EL (cell line): ENCODE results near the gene SZT2.
A peak's percentile ranks its signal among the peaks of the same experiment; 100 is the strongest.
"Not testable (repeated sequence)": the region's sequence is repeated elsewhere in the genome, so short reads cannot be mapped to it uniquely, and the experiment has no call there.

Experiments
- DNase-seq: peaks from one replicate; pipeline ENCODE4 v3.0.0-alpha.2; 2016

The SZT2 gene

DNA sequence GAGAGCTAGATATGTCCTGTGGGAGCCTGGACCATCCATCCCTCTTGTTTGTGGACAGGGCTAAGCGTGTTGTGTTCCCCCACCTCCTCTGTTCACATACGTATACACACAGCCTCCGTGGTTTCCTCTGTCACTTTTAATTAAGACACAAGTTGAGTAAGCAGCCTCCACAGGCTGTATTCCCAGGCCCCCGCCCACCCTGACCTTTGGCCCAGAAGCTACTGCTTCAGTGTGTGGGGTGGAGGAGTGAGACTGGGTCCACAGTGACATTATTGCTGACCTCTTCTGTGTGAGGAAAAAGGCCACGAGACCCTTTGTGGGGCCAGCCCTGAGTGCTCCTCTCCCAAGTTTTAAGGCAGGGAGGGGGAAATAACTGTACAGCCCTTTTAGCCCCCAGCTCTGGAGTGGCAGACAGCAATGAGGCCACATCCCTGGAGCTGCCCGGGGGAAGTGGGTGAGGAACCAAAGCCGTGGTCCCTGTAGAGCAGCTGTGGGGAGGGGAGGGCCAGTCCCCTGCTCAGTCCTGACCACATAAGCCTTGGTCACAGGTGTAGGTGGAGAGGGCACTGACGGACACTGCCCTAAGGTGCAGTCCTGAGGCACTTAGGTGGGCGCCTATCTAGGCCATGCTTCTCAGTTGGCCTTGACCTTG, 26.3 kb upstream of the SZT2 start:
- peak; percentile 49 for DNase-seq

DNA sequence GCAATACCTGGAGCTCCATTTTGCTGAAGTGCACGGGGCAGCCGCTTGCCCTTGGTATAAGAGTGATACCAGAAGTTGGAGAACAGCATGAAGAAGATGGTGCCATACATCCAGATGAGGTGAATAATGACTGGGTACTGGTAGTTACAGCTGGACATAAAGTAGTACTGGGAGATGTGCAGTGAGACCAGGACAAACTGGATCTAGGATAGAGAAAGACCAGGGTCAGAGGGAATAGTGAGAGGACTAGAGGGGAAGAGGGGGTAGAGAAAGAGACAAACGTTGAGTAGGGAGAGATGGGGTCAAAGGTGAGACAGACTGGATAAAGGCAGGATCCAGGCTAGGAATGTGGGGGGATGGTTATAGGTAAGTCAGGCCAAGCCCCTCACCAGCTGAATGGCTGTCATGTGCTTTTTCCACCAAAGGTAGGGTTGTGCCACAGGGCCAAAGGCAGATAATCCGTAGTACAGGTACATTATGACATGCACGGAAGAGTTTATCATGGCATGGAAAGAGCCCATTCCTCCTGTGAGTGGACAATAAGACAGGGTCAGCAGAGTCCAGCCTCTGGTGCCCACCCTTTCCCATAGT, 25.7 kb upstream of the SZT2 start:
- DNase-seq = no peak

DNA sequence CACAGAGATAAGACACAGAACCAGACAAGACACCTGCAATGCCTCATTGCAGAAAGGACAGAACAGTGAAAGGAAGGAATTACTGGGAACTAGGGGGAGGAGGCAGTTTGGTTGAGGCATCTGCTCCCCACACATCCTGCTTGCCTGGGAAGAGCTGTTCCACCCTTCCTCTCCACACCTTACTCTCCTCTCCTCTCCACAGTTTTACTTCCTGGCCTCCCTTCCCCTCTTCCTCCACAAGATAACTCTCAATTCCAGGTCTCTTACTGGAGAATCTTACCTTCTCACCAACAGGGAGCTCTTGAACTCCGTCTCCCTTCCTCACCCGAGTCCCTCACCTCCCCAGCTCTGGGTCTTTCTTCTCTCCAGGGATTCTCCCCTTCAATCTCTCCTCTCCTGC, 24.0 kb upstream of the SZT2 start:
- no peak for DNase-seq

DNA sequence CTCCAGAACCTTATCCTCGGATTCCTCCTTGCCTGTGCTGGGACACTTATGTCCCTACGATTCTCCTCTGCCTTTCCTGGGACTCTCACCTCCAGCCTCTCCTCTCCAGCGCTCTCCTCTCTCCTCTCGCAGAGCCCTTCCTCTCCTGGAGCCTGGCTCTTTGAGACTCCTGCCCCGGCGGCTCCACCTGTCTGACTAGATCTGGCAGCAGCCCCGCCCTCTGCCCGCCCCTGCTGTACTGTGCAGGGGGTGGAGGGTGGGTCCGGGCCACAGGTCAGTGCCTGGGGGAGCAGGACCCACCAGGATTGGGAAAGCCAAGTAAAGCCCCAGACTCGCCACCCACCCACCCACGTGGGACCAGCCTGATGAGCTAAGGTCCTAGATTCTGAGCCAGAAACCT, 23.5 kb upstream of the SZT2 start:
- DNase-seq = no peak

DNA sequence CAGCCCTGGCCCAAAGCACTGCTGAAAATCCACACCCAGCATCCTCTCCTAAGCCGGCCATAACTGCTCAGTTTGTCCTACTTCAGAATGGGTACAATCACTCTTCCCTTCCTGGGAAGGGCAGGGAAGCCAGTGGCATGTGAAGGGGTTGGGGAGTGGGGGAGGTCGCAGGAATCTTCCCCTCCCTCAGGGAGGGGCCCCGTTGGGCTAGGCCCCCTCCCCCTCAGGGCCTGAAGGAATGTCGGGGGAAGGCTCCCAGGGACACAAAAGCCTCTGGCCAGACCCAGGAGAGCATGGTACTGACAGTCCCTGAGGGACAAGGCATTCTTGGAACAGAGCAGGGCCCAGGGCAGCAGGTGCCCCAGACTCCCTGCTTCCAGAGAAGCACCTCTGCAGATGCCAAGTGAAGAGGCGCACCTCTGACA, 23.1 kb upstream of the SZT2 start:
- DNase-seq = no peak

DNA sequence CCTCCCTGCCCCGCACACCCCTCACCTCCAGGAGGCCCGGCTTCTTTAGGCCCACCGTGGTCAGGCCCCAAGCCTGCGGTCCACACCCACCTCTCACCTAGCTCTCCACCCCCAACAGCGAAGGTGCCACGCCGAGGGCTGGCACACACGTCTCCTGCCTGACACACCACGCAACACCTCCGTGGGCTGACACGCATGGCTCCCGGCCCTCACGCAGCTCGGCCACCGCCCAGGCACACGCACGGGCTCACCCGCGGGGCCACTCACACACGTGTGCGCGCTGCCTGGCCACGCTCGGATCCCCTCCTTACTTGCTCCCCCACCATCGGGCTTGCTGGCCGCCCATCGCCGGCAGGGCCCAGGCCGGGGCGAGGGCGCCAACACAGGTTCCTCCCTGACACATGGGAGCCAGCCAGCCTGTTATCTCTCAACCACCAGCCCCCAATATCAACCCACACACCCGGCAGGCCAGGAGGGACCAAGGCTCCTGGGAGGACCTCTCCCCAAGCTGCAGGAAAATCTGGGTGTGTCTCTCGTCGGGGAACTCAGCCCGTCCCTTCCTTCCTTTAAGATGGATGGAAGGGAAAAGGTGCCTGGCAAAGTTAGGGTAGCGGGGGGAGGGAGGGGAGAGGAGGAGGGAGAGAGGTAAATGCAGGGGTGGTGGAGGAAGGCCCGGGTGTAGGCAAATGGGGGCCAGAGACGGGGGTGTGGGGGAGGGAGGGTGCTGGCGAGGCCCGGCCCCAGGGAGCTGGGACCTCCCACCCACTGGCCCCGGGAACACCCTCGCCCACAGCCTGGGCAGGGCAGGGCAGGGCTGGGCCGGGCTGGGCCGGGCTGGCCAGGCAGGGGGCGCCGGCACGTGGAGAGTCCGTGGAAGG, 22.4 kb upstream of the SZT2 start:
- no peak for DNase-seq

DNA sequence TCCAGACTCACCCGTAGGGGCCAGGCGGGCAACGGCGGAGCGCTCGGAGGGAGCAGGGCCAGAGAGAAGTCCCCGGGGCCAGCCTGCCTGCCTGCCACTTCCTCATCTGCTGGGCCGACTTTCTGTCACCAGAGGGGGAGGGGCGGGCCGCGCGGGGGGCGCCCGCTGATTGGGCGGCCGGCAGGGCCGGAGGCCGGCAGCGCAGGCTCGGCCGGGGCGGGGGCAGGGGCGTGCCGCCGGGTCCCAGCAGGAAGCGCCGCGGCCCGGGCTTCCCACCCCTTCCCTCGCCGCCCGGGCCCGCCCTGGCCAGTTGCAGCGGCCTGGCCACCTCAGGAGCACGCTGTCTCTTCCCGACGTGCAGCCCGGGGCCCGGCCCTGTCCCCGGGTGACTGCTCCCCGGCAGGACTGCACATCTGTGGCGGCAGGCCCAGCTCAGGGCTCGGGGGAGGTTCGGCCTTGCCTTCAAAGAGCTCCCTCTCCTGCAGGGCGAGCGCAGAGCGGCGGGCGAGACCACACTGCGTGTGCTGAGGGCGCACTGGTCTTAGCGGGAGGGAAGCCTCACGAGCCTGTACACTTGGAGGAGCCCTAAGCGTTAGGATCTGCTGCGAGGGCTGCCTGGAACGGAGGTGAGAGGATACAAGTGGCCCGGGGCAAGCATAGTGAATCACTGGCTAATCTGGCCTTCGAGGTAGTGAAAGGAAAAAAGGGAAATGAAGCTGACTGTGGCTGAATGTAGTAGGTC, 21.6 kb upstream of the SZT2 start, which contains the start of gene ELOVL1:
Gene ELOVL1 (minus strand): TSS at position 108 of the 742 bp plus-strand sequence. CDS start 2,402 bp downstream, outside the sequence.
- peak; percentile 92 for DNase-seq

DNA sequence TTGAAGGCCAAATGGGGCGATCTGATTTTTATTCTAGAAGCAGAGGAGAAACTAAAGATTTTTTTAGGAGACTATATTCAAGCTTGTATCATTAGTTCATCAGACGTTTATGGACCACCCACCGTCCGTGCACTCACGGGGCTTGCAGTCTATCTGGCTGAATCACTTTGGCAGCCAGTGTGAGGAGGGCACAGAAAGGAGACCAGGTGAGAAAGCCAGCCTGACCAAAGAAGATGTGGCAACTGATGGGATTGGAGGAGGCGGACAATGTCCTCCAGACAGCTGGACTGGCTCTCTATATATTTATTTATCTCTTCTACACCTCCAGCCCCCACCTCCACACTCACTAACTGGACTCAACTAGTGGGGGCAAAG, 21.1 kb upstream of the SZT2 start:
- no peak for DNase-seq

DNA sequence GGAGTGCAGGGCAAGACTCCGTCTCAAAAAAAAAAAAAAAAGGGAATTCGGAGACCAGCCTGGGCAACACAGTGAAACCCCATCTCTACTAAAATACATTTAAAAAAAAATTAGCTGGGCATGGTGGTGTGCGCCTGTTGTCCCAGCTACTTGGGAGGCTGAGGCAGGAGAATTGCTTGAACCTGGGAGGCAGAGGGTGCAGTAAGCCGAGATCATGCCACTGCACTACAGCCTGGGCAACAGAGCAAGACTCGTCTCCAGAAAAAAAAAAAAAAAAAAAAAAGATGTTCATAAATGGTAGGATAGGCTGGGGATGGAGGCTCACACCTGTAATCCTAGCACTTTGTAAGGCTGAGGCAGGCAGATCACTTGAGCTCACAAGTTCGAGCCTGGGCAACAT, 19.9 kb upstream of the SZT2 start:
- not testable (repeated sequence) for DNase-seq

DNA sequence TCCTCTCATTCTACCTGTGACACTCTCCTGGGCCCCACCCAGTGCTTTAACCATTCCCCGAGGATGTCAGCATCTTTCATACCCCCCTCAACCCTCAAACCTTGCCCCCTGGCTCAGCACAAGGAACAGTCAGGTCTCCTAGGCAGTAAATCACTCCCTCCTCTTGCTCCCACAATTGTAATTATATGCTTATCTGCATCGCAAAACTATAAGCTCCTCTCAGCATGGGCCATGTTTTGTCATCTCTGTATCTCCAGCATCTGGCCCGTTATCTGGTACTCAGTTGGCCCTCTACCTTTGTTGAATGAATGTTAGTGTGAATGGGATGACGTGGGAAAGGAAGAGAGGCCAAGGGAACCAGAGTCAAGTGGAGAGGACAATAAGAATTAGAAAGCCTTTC, 19.1 kb upstream of the SZT2 start:
- no peak for DNase-seq

DNA sequence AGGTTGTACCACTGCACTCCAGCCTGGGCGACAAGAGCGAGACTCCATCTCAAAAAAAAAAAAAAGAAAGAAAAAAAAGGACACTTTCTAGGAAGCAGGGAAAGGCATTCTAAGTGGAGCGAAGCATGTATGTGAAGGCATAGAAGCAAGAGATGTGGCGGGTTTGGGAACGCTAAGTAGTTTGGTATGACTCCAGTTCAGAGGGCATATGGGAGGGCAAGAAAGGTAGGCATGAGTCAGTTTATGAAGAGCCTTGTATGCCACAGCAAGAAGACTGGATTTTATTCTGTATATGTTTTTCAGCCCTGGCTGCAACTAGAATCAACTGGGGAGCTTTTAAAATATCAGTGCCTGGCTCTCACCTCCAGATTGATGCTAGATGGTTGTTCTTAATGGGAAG, 17.5 kb upstream of the SZT2 start:
- DNase-seq = peak; percentile 51

DNA sequence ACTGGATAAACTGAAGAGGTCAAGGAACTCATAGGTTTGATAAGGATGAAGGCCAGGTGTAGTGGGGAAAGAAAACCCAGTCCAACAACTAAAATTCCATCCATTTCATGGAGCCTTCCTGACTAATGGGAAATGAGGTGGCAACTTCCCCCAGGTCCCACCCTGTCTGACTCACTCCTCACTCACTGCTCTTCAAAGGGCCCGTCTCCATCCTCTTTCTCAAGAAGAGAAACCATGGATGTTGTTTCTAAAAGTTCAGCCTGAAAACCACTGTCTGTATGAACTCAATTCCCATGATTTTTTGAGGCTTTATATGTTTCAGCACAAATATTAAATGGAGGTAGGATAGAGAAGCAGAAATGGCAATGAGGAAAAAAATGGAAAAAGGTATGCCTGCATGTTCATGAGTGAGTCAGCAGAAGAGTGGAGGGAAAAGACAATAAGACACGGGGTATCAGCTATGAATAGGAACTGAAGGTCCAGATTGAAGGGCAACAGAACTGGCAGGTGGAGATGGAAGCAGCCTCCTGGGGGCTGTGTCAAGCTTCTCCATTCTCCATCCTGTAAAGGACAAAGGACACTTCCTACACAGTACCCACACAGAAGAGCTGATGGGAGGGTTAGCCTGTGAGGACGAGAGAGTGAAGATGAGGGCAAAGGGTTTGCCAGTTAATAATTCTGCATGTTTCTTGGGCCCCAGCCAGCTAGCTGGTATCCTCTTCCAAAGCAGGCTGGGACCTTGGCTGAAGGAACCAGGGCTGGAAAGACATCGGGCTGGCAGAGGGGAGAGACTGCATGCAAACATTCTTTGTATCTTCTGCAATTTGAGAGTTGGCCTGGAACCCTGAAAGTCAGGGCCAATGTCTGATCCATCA, 16.4 kb upstream of the SZT2 start:
- peak; percentile 84 for DNase-seq

DNA sequence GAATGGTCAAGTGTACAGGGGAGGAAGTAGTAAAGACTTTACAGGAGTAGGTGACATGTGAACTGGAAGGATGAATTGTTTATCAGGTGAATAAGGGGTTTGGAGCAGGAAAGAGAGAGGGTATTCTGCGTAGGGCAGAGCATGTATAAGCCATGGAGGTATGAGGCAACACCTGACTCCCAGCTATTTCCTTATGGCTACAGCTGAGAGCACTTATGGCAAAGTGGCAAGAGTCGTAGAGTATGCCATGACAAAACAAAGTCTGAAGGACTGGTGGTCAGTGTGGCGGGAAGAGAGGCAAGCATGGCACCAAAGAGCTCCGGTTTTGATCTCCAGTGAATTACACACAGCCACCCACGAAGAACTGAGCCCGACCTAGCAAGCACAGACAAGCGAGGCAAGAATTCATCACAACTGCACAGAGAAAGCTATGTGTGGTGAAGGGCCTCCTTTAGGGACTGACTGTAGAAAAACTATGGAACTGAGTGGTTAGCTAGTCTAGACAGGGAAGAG, 12.9 kb upstream of the SZT2 start:
- DNase-seq = no peak

DNA sequence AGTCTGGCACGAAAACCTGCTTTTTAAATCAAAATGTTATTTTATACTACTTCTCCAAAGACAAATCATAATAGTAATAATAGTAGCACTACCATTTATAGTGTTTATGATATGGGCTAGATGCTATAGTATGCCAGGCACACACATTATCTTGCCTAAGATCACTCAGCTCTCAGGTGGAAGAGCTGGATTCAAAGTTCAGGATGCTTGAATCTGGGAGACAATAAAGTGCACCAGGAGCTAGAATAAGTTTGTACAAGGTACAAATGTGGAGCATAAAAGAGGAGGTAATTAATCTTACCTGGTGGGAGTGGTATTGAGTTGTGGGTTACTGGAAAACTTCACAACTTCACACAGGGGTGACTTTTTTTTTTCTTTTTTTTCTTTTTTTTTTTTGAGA, 11.9 kb upstream of the SZT2 start:
- no peak for DNase-seq

DNA sequence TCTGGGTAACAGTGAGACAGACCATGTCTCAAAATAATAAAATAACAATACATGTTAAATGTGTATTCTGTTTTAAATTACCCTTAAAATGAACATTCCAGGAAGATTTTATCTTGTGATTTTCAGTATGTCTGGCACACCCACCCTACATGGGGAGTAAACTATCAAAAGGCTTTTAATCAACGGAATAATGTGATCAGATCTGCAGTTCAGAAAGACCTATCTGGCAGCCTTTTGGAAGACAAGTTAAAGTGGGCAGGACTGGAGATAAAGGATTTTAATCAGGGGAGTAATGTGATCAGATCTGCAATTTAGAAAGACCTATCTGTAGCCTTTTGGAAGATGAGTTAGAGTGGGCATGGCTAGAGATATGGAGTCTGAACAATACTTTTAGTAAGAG, 10.2 kb upstream of the SZT2 start:
- DNase-seq = no peak

DNA sequence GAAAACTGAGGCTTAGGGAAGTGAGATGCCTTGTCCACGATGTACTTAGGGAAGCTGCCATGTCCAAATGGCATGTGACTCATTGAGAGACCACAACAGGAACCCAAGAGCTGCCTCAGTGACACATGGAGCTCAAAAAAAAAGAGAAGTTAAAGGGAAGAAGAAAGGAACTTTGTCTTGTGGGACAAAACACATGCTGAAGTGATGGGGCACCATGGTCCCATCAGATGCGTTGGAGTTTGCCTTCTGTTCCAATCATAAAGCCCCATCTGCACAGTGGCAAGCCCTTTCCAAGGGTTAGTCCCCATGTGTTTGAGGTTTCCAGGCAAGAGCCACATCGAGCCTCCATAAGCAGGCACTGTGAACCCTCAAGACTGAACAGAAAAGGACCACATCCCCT, 8.1 kb upstream of the SZT2 start:
- no peak for DNase-seq

DNA sequence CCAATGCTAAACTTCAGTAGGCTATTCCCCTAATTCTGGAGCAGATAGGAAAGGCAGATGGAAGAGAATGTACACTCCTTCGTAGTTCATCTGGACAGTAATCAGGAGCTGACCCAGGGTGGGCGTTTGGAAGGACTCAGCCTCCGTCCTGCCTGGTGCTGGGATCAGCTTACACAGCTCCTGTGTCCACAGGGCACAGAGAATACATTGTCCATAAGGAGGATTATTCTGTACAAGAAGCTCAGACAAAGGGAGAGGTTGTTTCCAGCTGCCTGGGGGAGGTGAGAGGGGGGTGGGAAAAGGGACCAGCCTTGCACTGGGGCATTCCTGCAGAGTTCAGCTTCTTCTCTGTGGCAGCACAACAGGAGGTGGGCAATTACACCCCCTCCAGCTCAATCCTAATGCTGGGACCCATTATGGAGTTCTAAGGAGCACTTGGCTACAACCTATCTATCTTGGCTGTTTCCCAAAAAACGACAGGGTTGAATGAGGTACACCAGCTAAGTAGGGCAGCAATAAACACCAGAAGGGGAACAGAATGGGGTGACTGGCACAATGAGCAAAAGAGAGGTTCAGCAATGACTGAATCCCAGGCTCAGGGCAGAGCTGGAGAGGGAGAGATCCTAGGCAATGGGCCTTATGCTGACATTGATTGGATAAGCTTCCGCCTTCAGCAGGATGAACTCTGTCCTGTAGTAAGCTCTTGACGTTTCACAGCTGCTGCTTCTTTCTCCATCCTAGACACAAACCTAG, 7.5 kb upstream of the SZT2 start:
- DNase-seq = no peak

DNA sequence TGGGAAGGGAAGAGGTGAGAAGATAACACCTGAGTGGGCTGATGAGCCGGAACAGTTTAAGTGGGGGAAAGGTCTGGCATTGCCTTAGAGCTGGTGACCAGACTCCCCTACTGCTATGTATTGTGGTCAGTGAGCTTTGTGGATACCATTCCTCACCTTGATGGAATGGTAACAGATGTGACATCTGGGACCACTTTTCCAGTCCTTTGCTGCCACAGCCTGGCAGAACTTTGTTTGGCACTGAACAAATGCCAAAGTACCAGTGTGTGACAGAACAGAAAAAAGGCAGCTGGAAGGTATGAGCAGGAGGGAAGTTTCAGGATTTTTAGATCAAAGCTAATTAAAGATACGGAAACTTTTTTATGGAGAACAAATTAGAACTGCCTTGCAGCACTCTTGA, 6.2 kb upstream of the SZT2 start:
- no peak for DNase-seq

DNA sequence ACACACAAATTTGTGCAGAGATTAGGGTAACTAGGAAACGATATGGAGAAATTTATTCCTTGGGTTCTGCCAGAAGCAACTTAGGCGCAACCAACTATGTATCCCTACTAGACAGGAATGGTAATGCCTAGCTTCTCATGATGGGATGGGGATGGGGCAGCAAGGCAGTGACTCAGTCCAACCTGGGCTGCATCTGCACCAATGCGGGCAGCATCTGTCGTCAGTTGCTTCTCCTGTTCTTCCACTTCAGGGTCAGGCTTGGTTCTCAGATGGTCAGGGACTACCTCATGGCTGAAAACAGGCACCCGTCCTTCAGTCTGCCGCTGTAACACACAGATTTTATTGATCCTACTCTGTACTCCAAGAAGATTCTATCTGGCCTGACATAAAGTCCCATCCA, 3.0 kb upstream of the SZT2 start:
- DNase-seq = no peak

DNA sequence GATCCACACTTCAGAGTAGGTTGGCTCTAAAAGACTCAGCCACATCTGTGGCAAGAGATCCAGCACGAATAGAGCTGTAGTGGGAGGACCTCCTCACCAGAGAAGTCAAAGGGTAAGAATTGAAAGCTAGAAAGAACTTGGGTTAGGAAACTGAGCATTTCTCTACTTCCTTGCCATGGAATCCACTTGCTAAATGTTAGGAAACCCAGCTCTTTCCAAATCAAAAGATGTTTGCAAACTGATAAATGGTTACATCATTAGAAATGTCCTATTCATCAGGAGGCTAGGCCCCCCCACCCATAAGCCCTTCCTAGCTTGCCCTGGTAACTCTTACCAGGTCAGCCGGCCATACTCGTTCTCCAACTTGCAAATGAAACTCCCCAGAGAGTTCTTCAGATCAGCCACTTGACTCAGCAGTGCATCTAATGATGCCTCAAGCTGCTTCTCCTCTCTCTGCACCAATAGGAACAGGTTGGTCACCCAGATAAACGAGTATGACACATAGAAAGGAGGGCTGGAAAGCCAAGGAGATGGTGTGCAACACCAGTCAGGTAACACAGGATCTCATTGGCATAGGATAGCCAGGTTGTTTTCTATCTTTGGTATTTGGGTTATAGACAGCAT, 1.6 kb upstream of the SZT2 start:
- no peak for DNase-seq

DNA sequence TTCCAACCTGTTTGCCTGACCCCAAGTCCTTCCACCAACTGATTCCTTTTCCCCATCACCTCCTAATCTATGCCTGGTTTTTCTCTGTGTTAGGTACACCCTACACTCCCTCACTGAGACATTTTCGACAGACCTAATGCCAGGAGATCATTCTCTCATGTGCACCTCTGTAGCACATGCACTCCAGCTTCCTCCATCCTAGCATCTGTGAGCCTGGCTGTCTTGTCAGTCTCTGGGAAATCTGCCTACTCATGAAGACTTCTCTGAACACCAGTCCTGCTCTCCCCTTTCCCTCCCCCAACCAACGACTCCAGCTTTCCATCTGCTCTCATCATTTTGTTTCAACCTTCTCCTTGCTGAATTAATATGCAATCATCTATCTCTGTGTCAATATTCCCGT, 1.1 kb upstream of the SZT2 start:
- DNase-seq = no peak
